GM12891 (cell line): ENCODE measurements around the gene SLC15A4.

Experiments
- PAX5 ChIP-seq: IDR thresholded peaks from 2 replicates; pipeline ENCODE4 v1.6.1; 2011; ENCODE audit warnings: low read length, moderate library complexity, mild to moderate bottlenecking; ENCODE audit not compliant: insufficient read depth, severe bottlenecking
- POLR2A ChIP-seq: IDR thresholded peaks from 2 replicates; pipeline ENCODE4 v1.6.1; 2011; ENCODE audit warnings: low read depth, low read length, control low read depth
- POLR2AphosphoS5 ChIP-seq: IDR thresholded peaks from 2 replicates; pipeline ENCODE4 v1.6.1; 2011; ENCODE audit warnings: low read depth, low read length, control low read depth
- POU2F2 ChIP-seq: IDR thresholded peaks from 2 replicates; pipeline ENCODE4 v1.6.1; 2011; ENCODE audit warnings: low read depth, mild to moderate bottlenecking, control low read depth, low read length, moderate library complexity
- SPI1 ChIP-seq: IDR thresholded peaks from 2 replicates; pipeline ENCODE4 v1.6.1; 2011; ENCODE audit warnings: low read depth, low read length, control low read depth
- TAF1 ChIP-seq: IDR thresholded peaks from 2 replicates; pipeline ENCODE4 v1.6.1; 2011; ENCODE audit warnings: low read depth, low read length, control low read depth

DNA sequence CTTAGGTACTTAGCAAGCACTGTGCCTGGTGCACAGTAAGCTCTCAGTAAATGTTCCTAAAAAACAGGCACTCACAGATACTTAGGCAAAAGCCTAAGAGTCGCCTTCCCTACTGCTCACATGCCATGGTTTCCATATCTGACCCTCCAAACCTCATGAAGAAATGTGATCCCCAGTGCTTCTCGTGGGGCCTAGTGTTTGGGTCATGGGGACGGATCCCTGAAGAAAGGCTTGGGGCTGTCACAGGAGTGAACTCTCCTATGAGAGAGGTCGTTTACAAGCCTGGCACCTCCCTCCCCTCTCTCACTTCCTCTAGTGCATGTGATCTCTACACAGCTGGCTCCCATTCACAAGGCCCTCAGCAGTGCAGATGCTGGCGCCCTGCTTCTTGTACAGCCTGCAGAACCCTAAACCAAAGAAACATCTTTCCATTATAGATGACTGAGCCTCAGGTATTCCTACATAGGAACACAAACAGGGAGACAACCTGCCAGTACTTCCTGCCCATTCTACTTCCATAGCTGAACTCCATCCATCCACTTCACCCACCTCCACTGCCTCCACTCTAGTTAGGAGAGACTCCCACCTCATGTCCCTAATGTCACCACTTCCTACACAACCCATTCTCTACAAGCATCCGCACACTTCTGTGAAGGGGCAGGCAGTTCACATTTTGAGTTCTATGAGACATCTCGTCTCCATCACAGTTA, 2.9 kb downstream of the SLC15A4 start:
- TF ChIP-seq POLR2AphosphoS5: peak; percentile 67
- TF ChIP-seq POLR2A: peak; percentile 86
- TF ChIP-seq TAF1: peak; percentile 92
- peak; percentile 93 for TF ChIP-seq SPI1
- TF ChIP-seq PAX5: no peak
- 0 out of 2 replicates have a peak, but pooled peaks have one; percentile 34 for TF ChIP-seq POU2F2
